Thyroid gland (tissue), 4 donors: ENCODE measurements around the gene ATP2C1. TPM values are rescaled to one million over a fixed set of nuclear protein-coding genes. Genes with fewer than 3 reads are reported as not detected.

Experiments used
- DNase-seq, 2 donors: peaks; one replicate each; pipeline ENCODE4 v3.0.0-alpha.2; 2019
- H3K27ac ChIP-seq, 3 donors: fragments of 200-600 bp; sonication (generic); 1 replicate in 2 of 3; 2 replicates in 1 of 3; pipeline ENCODE4 v1.5.1; 2016 to 2019; ENCODE audit warnings: mild to moderate bottlenecking in 1 of 3, moderate library complexity in 1 of 3
- H3K27me3 ChIP-seq: fragments of 200-600 bp; sonication (generic); one replicate; pipeline ENCODE4 v1.5.1; 2019
- H3K36me3 ChIP-seq, 2 donors: fragments of 200-600 bp; sonication (generic); one replicate each; pipeline ENCODE4 v1.5.1; 2016 to 2019
- H3K4me1 ChIP-seq, 2 donors: fragments of 200-600 bp; sonication (generic); one replicate each; pipeline ENCODE4 v1.5.1; 2017 to 2019
- H3K4me3 ChIP-seq, 3 donors: fragments of 200-600 bp; sonication (generic); replicated peaks in 1 of 3; 1 replicate in 2 of 3; 2 replicates in 1 of 3; pipeline ENCODE4 v1.5.1; 2016; ENCODE audit warnings: mild to moderate bottlenecking in 1 of 3
- H3K9me3 ChIP-seq: fragments of 200-600 bp; sonication (generic); one replicate; pipeline ENCODE4 v1.5.1; 2017
- POLR2A ChIP-seq, 2 donors: fragments of 450-650 bp; IDR thresholded peaks; one replicate each; pipeline ENCODE4 v1.6.1; 2017; ENCODE audit warnings: antibody characterized with exemption in 2 of 2, mild to moderate bottlenecking in 2 of 2, moderate library complexity in 1 of 2
- WGBS, 2 donors: methylation state at CpG; one replicate each; pipeline ENCODE4 v1.1.5; 2017; 5-methylcytosine and 5-hydroxymethylcytosine counted together
- intact Hi-C: fragments of 100-400 bp; cut with DNase I; formaldehyde crosslinking; loops from one replicate; pipeline ENCODE4 v1.15.1; 2023
- total RNA-seq, 4 donors: library from RNA; depleted of rRNA; stranded (reverse); fragments of >200 nt; gene quantifications; one replicate each; pipeline ENCODE4 v1.2.3, GENCODE V29; 2016
- TF ChIP-seq, protein P1 (sequence below), 6 experiments: fragments of 200-600 bp in 3 of 6; fragments of 450-650 bp in 3 of 6; sonication (generic) in 3 of 6; IDR thresholded peaks; one replicate each; pipeline ENCODE4 v1.5.1; 2016 to 2019; ENCODE audit warnings: antibody characterized with exemption in 6 of 6, mild to moderate bottlenecking in 2 of 6, inconsistent platforms in 1 of 6, moderate library complexity in 1 of 6

ATP2C1 gene
- total RNA-seq, 4 donors from 2014 or later: 58.9 to 89.2 (median 62.0) TPM

DNA sequence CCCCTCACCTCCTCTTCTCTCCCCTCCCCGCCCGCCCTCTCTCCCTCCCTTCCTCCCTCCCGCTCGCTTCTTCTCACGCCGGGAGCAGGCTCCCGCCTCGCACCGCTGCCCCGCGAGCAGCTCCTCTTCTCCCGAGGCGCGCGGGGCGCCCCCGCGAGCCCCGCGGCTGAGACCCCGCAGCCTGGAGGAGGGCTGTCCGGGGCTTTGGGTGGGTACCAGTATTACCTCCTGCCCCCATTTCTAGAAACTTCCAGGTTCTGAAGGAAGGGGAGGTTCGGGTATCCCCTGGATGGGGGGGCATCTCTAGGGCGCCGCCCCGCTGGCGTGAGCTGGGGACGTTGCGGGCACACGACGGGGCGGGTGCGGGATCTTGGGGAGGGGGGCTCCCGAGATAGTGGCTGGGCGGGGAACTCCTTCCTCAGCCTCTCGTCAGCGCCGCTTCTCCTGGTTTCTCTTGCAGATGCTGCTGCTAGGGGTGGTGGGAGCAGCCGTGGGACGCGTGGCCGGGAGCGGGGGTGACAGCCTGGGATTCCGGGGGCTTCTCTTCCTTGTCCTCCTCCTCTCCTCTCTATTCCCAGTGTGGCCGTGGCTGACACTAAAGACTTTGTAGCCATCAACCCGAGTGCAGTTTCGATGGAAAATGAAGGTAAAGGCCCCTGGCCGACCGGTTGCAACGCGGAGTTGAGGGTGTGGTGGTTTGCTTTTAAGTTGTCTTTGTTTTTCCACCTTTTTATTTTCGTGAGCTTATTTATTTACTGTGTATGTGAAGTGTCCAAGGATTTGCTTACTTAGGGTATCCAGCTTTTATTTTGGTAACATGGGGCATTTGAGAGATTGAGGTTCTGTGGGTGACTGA, 474 bp downstream of the ATP2C1 start:
- H3K9me3 ChIP-seq: no peaks in the 10 kb centered on the region
- TF ChIP-seq POLR2A (IDR thresholded peaks at IDR 0.05): no peak
- TF ChIP-seq, protein P1, sequence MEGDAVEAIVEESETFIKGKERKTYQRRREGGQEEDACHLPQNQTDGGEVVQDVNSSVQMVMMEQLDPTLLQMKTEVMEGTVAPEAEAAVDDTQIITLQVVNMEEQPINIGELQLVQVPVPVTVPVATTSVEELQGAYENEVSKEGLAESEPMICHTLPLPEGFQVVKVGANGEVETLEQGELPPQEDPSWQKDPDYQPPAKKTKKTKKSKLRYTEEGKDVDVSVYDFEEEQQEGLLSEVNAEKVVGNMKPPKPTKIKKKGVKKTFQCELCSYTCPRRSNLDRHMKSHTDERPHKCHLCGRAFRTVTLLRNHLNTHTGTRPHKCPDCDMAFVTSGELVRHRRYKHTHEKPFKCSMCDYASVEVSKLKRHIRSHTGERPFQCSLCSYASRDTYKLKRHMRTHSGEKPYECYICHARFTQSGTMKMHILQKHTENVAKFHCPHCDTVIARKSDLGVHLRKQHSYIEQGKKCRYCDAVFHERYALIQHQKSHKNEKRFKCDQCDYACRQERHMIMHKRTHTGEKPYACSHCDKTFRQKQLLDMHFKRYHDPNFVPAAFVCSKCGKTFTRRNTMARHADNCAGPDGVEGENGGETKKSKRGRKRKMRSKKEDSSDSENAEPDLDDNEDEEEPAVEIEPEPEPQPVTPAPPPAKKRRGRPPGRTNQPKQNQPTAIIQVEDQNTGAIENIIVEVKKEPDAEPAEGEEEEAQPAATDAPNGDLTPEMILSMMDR (IDR thresholded peaks at IDR 0.05): no peak
- H3K27ac ChIP-seq: peak overlapping the region; percentile 96
- H3K36me3 ChIP-seq: no peaks in the 10 kb centered on the region
- DNase-seq: peak; percentile 40 to 45
- no peaks in the 10 kb centered on the region for H3K27me3 ChIP-seq
- WGBS, 2 donors: 1 to 2% methylated on average over 14 to 21 of the region's 52 CpGs
- peaks cover 8 to 14% of the 10 kb centered on the region in 2 donors for H3K4me1 ChIP-seq
- intact Hi-C loops: loop anchor here (10.0 kb wide), 1 partner anchor 140 kb away; no protein-coding TSS in a partner anchor
- peak overlapping the region; percentile 54 to 86 (median 80) for H3K4me3 ChIP-seq

DNA sequence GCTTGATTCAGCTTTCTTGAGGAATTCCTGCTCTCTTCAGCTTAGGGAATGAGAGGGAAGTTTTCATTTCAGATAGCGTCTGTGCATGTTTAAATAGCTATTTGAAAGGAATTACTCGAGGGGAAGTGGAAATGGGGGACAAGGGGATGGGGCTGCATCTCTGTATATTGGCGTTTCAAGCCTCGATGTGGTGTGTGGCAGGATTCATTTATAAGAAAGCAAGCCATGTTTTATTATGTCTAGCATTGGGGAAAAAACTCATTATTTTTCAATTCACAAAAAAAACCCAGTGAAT, 1.0 kb downstream of the ATP2C1 start:
- Histone ChIP-seq H3K4me3 (peak overlapping the region; percentile 54 to 86 (median 80)), H3K4me1 (peaks cover 8 to 14% of the 10 kb centered on the region in 2 donors), H3K9me3 (no peaks in the 10 kb centered on the region), H3K27ac (peak overlapping the region in 2 of 3 donors; percentile 96), H3K36me3 (no peaks in the 10 kb centered on the region), H3K27me3 (no peaks in the 10 kb centered on the region)
- intact Hi-C loops: loop anchor here (10.0 kb wide), 1 partner anchor 140 kb away; no protein-coding TSS in a partner anchor
- TF ChIP-seq POLR2A (IDR thresholded peaks at IDR 0.05): no peak
- TF ChIP-seq, protein P1 (IDR thresholded peaks at IDR 0.05): no peak
- no peak for DNase-seq
- 3 to 7% methylated on average over 4 of the region's 4 CpGs for WGBS, 2 donors

DNA sequence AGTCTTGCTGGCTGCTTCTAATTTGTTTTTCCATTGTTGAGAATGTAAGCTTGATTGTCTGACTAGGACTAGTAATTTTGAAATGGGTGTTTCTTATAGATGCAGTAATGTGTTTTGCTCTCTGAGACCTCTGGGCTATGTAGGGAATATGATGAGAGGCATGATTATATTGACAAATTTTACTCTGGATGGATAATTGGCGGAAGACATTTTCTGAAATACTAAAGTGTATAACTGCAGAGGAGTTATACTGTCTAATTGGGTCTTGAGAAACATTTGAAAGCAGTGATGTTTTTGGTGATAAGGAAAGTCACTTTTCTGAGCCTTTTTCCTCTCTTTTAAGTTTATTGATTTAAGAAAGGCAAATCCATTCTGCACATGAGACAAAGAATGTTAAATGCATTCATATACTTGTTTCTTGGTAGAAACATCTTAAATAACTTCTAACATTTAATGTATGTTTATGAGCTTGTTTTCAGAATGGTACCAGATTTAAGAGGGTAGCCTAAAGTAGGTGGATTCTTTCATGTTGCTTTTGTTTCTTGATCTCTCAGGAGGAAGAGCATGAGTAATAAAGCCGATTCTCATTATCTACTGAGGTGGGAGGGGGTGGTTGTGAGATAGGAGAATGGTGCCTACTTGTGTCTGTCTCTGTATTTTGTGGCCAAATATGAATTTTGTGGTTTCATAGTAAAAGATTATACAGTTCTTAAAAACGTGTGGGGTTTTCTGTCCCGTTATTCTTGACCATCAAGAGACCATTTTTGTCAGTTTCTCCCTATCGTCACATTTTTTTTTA, 2.0 kb downstream of the ATP2C1 start:
- H3K9me3 ChIP-seq: no peaks in the 10 kb centered on the region
- intact Hi-C loops: loop anchor here (10.0 kb wide), 1 partner anchor 141 kb away; no protein-coding TSS in a partner anchor
- WGBS, 2 donors: 83 to 89% methylated on average over 5 of the region's 5 CpGs
- H3K27ac ChIP-seq: no peak overlapping the region
- H3K4me3 ChIP-seq: no peak overlapping the region
- H3K36me3 ChIP-seq: no peaks in the 10 kb centered on the region
- peaks cover 8 to 14% of the 10 kb centered on the region in 2 donors for H3K4me1 ChIP-seq
- no peak for TF ChIP-seq POLR2A (IDR thresholded peaks at IDR 0.05)
- TF ChIP-seq, protein P1 (IDR thresholded peaks at IDR 0.05): no peak
- no peaks in the 10 kb centered on the region for H3K27me3 ChIP-seq
- no peak for DNase-seq

- 69 to 80% methylated on average over 2 of the region's 2 CpGs for WGBS, 2 donors
- no peak overlapping the region for H3K27ac ChIP-seq
- no peak overlapping the region for H3K4me3 ChIP-seq
- H3K9me3 ChIP-seq: no peaks in the 10 kb centered on the region
- DNase-seq: no peak
- intact Hi-C loops: loop anchor here (10.0 kb wide), 1 partner anchor 143 kb away; no protein-coding TSS in a partner anchor
- no peak for TF ChIP-seq POLR2A (IDR thresholded peaks at IDR 0.05)
- TF ChIP-seq, protein P1 (IDR thresholded peaks at IDR 0.05): no peak
- H3K36me3 ChIP-seq: no peaks in the 10 kb centered on the region
- peaks cover 7 to 14% of the 10 kb centered on the region in 2 donors for H3K4me1 ChIP-seq
- no peaks in the 10 kb centered on the region for H3K27me3 ChIP-seq
Observed at GRCh38 chr3:130897316-130897715, 3.4 kb downstream of the ATP2C1 start.
